Measurements from ENCODE around the gene BEST2. TPM values are rescaled to one million over a fixed set of nuclear protein-coding genes. Genes with fewer than 3 reads are reported as not detected.

The BEST2 gene
- total RNA-seq, 1 experiment from 2014 or later = not detected

DNA sequence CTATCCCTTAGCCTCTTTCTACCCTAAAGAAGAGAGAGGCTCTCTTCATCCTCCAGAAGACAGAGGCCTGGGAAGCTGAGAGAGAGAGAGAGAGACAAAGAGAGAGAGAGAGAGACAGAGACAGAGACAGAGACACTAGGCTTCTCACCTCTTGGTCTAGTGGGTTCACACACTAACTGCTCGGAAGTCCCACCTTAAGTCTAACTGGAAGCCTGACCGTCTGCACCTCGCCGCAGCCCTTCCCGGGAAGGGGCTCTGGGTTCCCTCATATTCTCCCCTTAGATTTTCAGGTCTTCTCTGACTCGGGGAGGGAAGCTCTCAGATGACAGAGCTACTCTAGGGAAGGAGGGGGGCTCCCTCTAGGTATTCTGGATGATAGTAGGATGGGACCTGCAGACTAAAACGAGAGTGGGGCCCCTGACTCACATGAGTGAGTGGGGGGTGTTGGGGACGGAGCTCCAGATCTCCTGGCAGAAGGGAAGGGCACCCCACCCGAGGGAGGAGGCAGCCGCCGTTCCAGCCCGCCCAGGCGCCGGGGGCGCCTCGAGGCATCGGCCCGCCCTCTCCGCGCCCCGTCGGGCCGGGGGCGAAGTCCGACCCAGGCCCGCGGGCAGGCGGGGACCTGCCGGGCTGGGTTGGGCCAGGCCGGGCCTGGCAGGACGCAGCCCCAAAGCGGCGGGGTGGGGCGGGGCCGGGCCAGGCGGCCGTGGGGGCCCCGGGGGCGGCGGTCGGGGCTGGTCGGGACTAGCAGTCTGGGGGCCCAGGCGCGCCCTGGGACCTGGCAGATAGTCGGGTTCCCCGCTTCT lies 37.7 kb downstream of the BEST2 start:
- TF ChIP-seq TCF7L2 (IDR thresholded peaks at IDR 0.05; ENCODE audit: low read depth, low read length) (no peak), POLR2AphosphoS5 (IDR thresholded peaks at IDR 0.05; ENCODE audit: low read depth, low read length) (no peak), REST (IDR thresholded peaks at IDR 0.05; ENCODE audit: insufficient read depth in 1 of 2, low read depth in 2 of 2, low read length in 1 of 2) (no peak), SIN3A (IDR thresholded peaks at IDR 0.05; ENCODE audit: borderline replicate concordance, insufficient read depth, low read depth, low read length) (no peak)
- TF ChIP-seq, protein P1, sequence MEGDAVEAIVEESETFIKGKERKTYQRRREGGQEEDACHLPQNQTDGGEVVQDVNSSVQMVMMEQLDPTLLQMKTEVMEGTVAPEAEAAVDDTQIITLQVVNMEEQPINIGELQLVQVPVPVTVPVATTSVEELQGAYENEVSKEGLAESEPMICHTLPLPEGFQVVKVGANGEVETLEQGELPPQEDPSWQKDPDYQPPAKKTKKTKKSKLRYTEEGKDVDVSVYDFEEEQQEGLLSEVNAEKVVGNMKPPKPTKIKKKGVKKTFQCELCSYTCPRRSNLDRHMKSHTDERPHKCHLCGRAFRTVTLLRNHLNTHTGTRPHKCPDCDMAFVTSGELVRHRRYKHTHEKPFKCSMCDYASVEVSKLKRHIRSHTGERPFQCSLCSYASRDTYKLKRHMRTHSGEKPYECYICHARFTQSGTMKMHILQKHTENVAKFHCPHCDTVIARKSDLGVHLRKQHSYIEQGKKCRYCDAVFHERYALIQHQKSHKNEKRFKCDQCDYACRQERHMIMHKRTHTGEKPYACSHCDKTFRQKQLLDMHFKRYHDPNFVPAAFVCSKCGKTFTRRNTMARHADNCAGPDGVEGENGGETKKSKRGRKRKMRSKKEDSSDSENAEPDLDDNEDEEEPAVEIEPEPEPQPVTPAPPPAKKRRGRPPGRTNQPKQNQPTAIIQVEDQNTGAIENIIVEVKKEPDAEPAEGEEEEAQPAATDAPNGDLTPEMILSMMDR (IDR thresholded peaks at IDR 0.05) = no peak
- in situ Hi-C loops (cut with HindIII; ENCODE audit: low pct_unique_long_range_greater_than_20kb, low sequenced_read_pairs) (no loop called here), intact Hi-C loops (cut with micrococcal nuclease; ENCODE audit: unreplicated experiment) (no loop called here)
- no TSS peak for BruUV-seq (replicated peaks)
- Histone ChIP-seq H3K27me3 (ENCODE audit: control insufficient read depth, insufficient read depth, low read length) (no peaks in the 10 kb centered on the region), H3K4me1 (ENCODE audit: control insufficient read depth, insufficient read depth, low read length) (peaks cover 48% of the 10 kb centered on the region), H3K4me3 (ENCODE audit: low read depth in 2 of 2, low read length in 2 of 2) (peak overlapping the region; percentile 51 to 75), H3K9me3 (ENCODE audit: control insufficient read depth, insufficient read depth, low read depth, low read length) (no peaks in the 10 kb centered on the region), H3K27ac (ENCODE audit: low read length) (peak overlapping the region; percentile 99), H3K36me3 (ENCODE audit: control insufficient read depth, insufficient read depth, low read length) (peaks cover 2% of the 10 kb centered on the region)
- no peak for DNase-seq (ENCODE audit: low read depth, low spot score)
- ATAC-seq = peak; percentile 3
- ChIA-PET CTCF (interaction anchor here (0.9 to 1.1 kb wide), 2 partner anchors 12 to 16 kb away, joined by 3 to 4 read pairs; no protein-coding TSS in a partner anchor), POLR2A (interaction anchor here (0.6 to 0.7 kb wide), 4 partner anchors 10 to 1683 kb away, joined by 3 to 10 read pairs (median 3); no protein-coding TSS in a partner anchor)

DNA sequence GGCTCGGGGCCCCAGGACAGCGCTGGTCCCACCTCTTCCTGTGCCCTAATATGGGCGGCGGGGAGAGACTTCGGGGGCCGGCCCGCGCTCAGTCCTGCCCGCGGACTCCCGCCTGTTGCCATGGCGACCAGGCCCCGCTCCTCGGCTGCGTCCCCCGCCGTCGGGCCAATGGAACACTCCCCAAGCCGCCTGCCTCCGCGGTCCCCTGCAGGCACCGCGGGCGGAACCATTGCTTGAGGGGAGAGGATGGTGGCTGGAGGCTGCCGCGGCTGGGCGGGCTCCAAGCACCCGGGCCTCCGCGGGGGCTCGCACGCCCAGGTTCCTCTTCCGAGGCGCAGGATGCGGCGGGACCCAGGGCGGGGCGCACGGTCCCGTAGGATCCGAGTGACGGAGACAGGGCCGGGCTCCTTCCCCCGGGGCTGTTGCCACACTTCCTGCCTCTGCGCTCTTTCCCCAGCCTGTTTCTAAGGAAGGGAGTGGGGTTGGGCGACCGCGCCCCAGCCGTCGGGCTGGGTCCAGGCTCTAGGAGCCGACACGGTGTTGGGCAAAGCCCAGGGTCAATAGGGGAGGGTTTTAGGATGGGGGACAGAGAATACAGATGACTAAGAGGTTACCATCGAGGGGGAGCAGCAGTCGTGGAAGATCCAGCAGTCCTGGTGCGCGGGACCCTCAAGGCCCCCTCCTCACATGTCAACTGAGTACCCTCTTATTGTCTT lies 38.5 kb downstream of the BEST2 start:
- TF ChIP-seq SIN3A (IDR thresholded peaks at IDR 0.05; ENCODE audit: borderline replicate concordance, insufficient read depth, low read depth, low read length) = 0 out of 2 replicates have a peak, but pooled peaks have one; percentile 40
- TF ChIP-seq POLR2AphosphoS5 (IDR thresholded peaks at IDR 0.05; ENCODE audit: low read depth, low read length) = 0 out of 2 replicates have a peak, but pooled peaks have one; percentile 23
- TF ChIP-seq, protein P1 (IDR thresholded peaks at IDR 0.05) = no peak
- TF ChIP-seq REST (IDR thresholded peaks at IDR 0.05; ENCODE audit: insufficient read depth in 1 of 2, low read depth in 2 of 2, low read length in 1 of 2) = peak in 1 of 2 experiments; percentile 53; a peak in 1 of 4 replicates
- TF ChIP-seq TCF7L2 (IDR thresholded peaks at IDR 0.05; ENCODE audit: low read depth, low read length) = no peak
- ATAC-seq (peak; percentile 64), DNase-seq (ENCODE audit: low read depth, low spot score) (no peak)
- peak overlapping the region; percentile 66 to 75 for H3K4me3 ChIP-seq (ENCODE audit: low read depth in 2 of 2, low read length in 2 of 2)
- no peaks in the 10 kb centered on the region for H3K27me3 ChIP-seq (ENCODE audit: control insufficient read depth, insufficient read depth, low read length)
- ChIA-PET CTCF (interaction anchor here (0.6 to 1.1 kb wide), 2 partner anchors 12 to 76 kb away, joined by 3 to 4 read pairs; no protein-coding TSS in a partner anchor), POLR2A (interaction anchor here (0.6 to 0.7 kb wide), 2 partner anchors 11 to 24 kb away, joined by 3 read pairs; no protein-coding TSS in a partner anchor)
- no TSS peak for BruUV-seq (replicated peaks)
- H3K27ac ChIP-seq (ENCODE audit: low read length) = peak overlapping the region; percentile 82
- H3K36me3 ChIP-seq (ENCODE audit: control insufficient read depth, insufficient read depth, low read length) = peaks cover 2% of the 10 kb centered on the region
- H3K9me3 ChIP-seq (ENCODE audit: control insufficient read depth, insufficient read depth, low read depth, low read length) = no peaks in the 10 kb centered on the region
- H3K4me1 ChIP-seq (ENCODE audit: control insufficient read depth, insufficient read depth, low read length) = peaks cover 44% of the 10 kb centered on the region
- intact Hi-C loops (cut with micrococcal nuclease; ENCODE audit: unreplicated experiment) = no loop called here
- in situ Hi-C loops (cut with HindIII; ENCODE audit: low pct_unique_long_range_greater_than_20kb, low sequenced_read_pairs) = no loop called here

All from Panc1 (cell line).